H1 (cell line): ENCODE data around the gene ABL1. TPM values are rescaled to one million over a fixed set of nuclear protein-coding genes. Genes with fewer than 3 reads are reported as not detected.
A peak's percentile ranks its signal among the peaks of the same experiment; 100 is the strongest.

Experiments used
- CTCF ChIA-PET: fragments of 300-600 bp; sonication (Branson Sonifier 250); formaldehyde crosslinking; loops from one replicate; lab custom pipeline; 2021; ENCODE audit not compliant: partially characterized antibody; lab: Charles Lee
- POLR2A ChIA-PET: fragments of 300-600 bp; sonication (Branson Sonifier 250); formaldehyde crosslinking; loops from one replicate; lab custom pipeline; 2021; ENCODE audit warnings: inconsistent platforms; ENCODE audit not compliant: partially characterized antibody; lab: Charles Lee
- DNase-seq, 2 experiments: peaks; one replicate each; pipeline versions ENCODE4 v3.0.0 to v3.0.0-alpha.2; 2010 to 2022; ENCODE audit warnings: low spot score in 2 of 2, low read depth in 1 of 2, mixed read lengths in 1 of 2
- FAIRE-seq: peaks from 2 replicates; lab custom pipeline; 2011; peaks lifted over from hg19 to GRCh38; lab: Jason Lieb, UNC
- H2AFZ ChIP-seq: 2 replicates; pipeline ENCODE4 v1.8.1; 2012; ENCODE audit warnings: low read length, inconsistent platforms
- H2AK5ac ChIP-seq: 2 replicates; pipeline ENCODE4 v1.6.1; 2013; ENCODE audit warnings: low read depth, low read length
- H2BK120ac ChIP-seq: replicated peaks from 2 replicates; pipeline ENCODE3; 2013; ENCODE audit warnings: low read depth, low read length, inconsistent platforms
- H2BK12ac ChIP-seq: 2 replicates; pipeline ENCODE4 v1.6.1; 2013; ENCODE audit warnings: low read depth, low read length
- H2BK15ac ChIP-seq: 2 replicates; pipeline ENCODE4 v1.6.1; 2013; ENCODE audit warnings: low read length
- H2BK20ac ChIP-seq: 2 replicates; pipeline ENCODE4 v1.6.1; 2013; ENCODE audit warnings: low read length
- H2BK5ac ChIP-seq: 2 replicates; pipeline ENCODE4 v1.6.1; 2013; ENCODE audit warnings: low read depth, low read length
- H3K14ac ChIP-seq: 2 replicates; pipeline ENCODE4 v1.6.1; 2013; ENCODE audit warnings: inconsistent platforms; ENCODE audit not compliant: insufficient read length
- H3K18ac ChIP-seq: 2 replicates; pipeline ENCODE4 v1.6.1; 2013; ENCODE audit warnings: low read length; ENCODE audit errors: extremely low read depth
- H3K23ac ChIP-seq: 2 replicates; pipeline ENCODE4 v1.6.1; 2013; ENCODE audit warnings: inconsistent platforms; ENCODE audit not compliant: insufficient read length
- H3K23me2 ChIP-seq: 2 replicates; pipeline ENCODE4 v1.6.1; 2013; ENCODE audit warnings: low read depth, low read length
- H3K27ac ChIP-seq: 2 replicates; pipeline ENCODE4 v1.6.1; 2011; ENCODE audit warnings: low read depth, low read length, inconsistent platforms
- H3K27me3 ChIP-seq, 4 experiments: replicated peaks in 1 of 4; 1 replicate in 1 of 4; 2 replicates in 3 of 4; pipeline versions ENCODE4 v1.6.1 to v1.8.1; 2011 to 2013; ENCODE audit warnings: low read length in 3 of 4, mild to moderate bottlenecking in 3 of 4, inconsistent platforms in 2 of 4, mixed read lengths in 2 of 4, moderate library complexity in 1 of 4; ENCODE audit not compliant: control insufficient read depth in 3 of 4, insufficient read depth in 3 of 4; ENCODE audit errors: extremely low read depth in 1 of 4
- H3K36me3 ChIP-seq, 4 experiments: 2 replicates each; pipeline versions ENCODE4 v1.6.1 to v1.8.1; 2011 to 2013; ENCODE audit warnings: mild to moderate bottlenecking in 4 of 4, low read length in 3 of 4, moderate library complexity in 2 of 4, control low read depth in 1 of 4, inconsistent platforms in 1 of 4; ENCODE audit not compliant: insufficient read depth in 4 of 4, control insufficient read depth in 2 of 4
- H3K4ac ChIP-seq: replicated peaks from 2 replicates; pipeline ENCODE3; 2013; ENCODE audit warnings: low read length, low read depth, mixed read lengths, inconsistent platforms; ENCODE audit not compliant: insufficient read length
- H3K4me1 ChIP-seq, 4 experiments: replicated peaks in 1 of 4; 1 replicate in 1 of 4; 2 replicates in 3 of 4; pipeline versions ENCODE4 v1.6.1 to v1.8.1; 2011 to 2013; ENCODE audit warnings: low read length in 3 of 4, inconsistent platforms in 2 of 4, mixed read lengths in 1 of 4; ENCODE audit not compliant: insufficient read depth in 4 of 4, control insufficient read depth in 3 of 4
- H3K4me2 ChIP-seq, 2 experiments: 2 replicates each; pipeline versions ENCODE4 v1.6.1 to v1.8.1; 2011 to 2013; ENCODE audit warnings: low read depth in 2 of 2, low read length in 2 of 2, control low read depth in 1 of 2, inconsistent platforms in 1 of 2, mild to moderate bottlenecking in 1 of 2; ENCODE audit not compliant: insufficient read depth in 1 of 2
- H3K4me3 ChIP-seq, 4 experiments: fragments of 200-600, 300-600 bp in 1 of 4; sonication (generic), shearing (Covaris generic), sonication (Bioruptor Twin) in 1 of 4; 2 replicates each; pipeline versions ENCODE4 v1.5.1 to v1.8.1; 2011 to 2016; ENCODE audit warnings: low read length in 4 of 4, low read depth in 3 of 4, control low read depth in 2 of 4, inconsistent platforms in 2 of 4, mild to moderate bottlenecking in 2 of 4, mixed read lengths in 1 of 4, moderate library complexity in 1 of 4; ENCODE audit not compliant: insufficient read depth in 2 of 4; ENCODE audit errors: extremely low read depth in 1 of 4
- H3K56ac ChIP-seq: replicated peaks from 2 replicates; pipeline ENCODE3; 2013; ENCODE audit warnings: low read depth, mild to moderate bottlenecking, mixed read lengths, low read length, inconsistent platforms; ENCODE audit not compliant: insufficient read length
- H3K79me1 ChIP-seq: 2 replicates; pipeline ENCODE4 v1.6.1; 2013; ENCODE audit warnings: low read depth, low read length, control low read depth
- H3K79me2 ChIP-seq, 2 experiments: 2 replicates each; pipeline versions ENCODE4 v1.6.1 to v1.8.1; 2012 to 2013; ENCODE audit warnings: low read length in 2 of 2, mild to moderate bottlenecking in 2 of 2, inconsistent platforms in 1 of 2; ENCODE audit not compliant: insufficient read depth in 2 of 2, control insufficient read depth in 1 of 2
- H3K9ac ChIP-seq, 4 experiments: replicated peaks in 1 of 4; 1 replicate in 1 of 4; 2 replicates in 3 of 4; pipeline versions ENCODE4 v1.6.1 to v1.8.1; 2011 to 2013; ENCODE audit warnings: low read depth in 3 of 4, low read length in 3 of 4, control low read depth in 2 of 4, mild to moderate bottlenecking in 2 of 4, moderate library complexity in 2 of 4, inconsistent platforms in 1 of 4; ENCODE audit errors: extremely low read depth in 1 of 4
- H3K9me3 ChIP-seq, 2 experiments: 2 replicates each; pipeline versions ENCODE4 v1.6.1 to v1.8.1; 2012 to 2013; ENCODE audit warnings: mild to moderate bottlenecking in 2 of 2, moderate library complexity in 2 of 2, control low read depth in 1 of 2, inconsistent platforms in 1 of 2, low read depth in 1 of 2, low read length in 1 of 2, mixed read lengths in 1 of 2; ENCODE audit not compliant: insufficient read depth in 2 of 2
- H4K20me1 ChIP-seq, 2 experiments: replicated peaks in 1 of 2; 2 replicates each; pipeline versions ENCODE3 to v1.8.1; 2011 to 2013; ENCODE audit warnings: inconsistent platforms in 2 of 2, low read length in 2 of 2, mild to moderate bottlenecking in 1 of 2; ENCODE audit not compliant: insufficient read depth in 2 of 2, control insufficient read depth in 1 of 2
- H4K5ac ChIP-seq: 2 replicates; pipeline ENCODE4 v1.6.1; 2013; ENCODE audit warnings: low read length, low read depth, mixed read lengths, inconsistent platforms; ENCODE audit not compliant: insufficient read length
- H4K8ac ChIP-seq: 2 replicates; pipeline ENCODE4 v1.8.0; 2013; ENCODE audit warnings: mild to moderate bottlenecking, moderate library complexity, low read length, inconsistent platforms; ENCODE audit not compliant: insufficient read depth; ENCODE audit errors: extremely low read depth
- H4K91ac ChIP-seq: replicated peaks from 2 replicates; pipeline ENCODE3; 2013; ENCODE audit warnings: low read length, mixed read lengths, inconsistent platforms; ENCODE audit not compliant: insufficient read length
- CTCF ChIP-seq, 3 experiments: IDR thresholded peaks; 1 replicate in 2 of 3; 2 replicates in 1 of 3; pipeline versions ENCODE4 v1.5.1 to v1.6.1; 2011; ENCODE audit warnings: low read length in 3 of 3, mild to moderate bottlenecking in 3 of 3, inconsistent platforms in 2 of 3, low read depth in 1 of 3, moderate library complexity in 1 of 3; ENCODE audit not compliant: insufficient read depth in 1 of 3; ENCODE audit errors: control extremely low read depth in 1 of 3
- EP300 ChIP-seq, 2 experiments: IDR thresholded peaks; 1 replicate in 1 of 2; 2 replicates in 1 of 2; pipeline ENCODE4 v1.6.1; 2011 to 2012; ENCODE audit warnings: low read depth in 2 of 2, low read length in 2 of 2, mild to moderate bottlenecking in 2 of 2, borderline replicate concordance in 1 of 2, inconsistent platforms in 1 of 2, moderate library complexity in 1 of 2
- GABPA ChIP-seq: IDR thresholded peaks from 2 replicates; pipeline ENCODE4 v1.6.1; 2011; ENCODE audit warnings: mild to moderate bottlenecking, low read length, moderate library complexity, borderline replicate concordance; ENCODE audit not compliant: insufficient read depth
- RAD21 ChIP-seq, 2 experiments: IDR thresholded peaks in 1 of 2; conservative IDR thresholded peaks in 1 of 2; 2 replicates each; pipeline ENCODE4 v1.6.1; 2011; ENCODE audit warnings: low read depth in 2 of 2, low read length in 2 of 2, improper control_type of control experiment in 1 of 2, inconsistent platforms in 1 of 2, mild to moderate bottlenecking in 1 of 2, moderate library complexity in 1 of 2
- SAP30 ChIP-seq: fragments of 300-600 bp; sonication (generic); IDR thresholded peaks from 2 replicates; pipeline ENCODE4 v1.7.1; 2012; ENCODE audit warnings: low read length, moderate library complexity, mild to moderate bottlenecking, inconsistent platforms; ENCODE audit not compliant: insufficient read depth, insufficient replicate concordance
- TAF1 ChIP-seq: IDR thresholded peaks from 2 replicates; pipeline ENCODE4 v1.6.1; 2011; ENCODE audit warnings: mild to moderate bottlenecking, low read depth, low read length
- WGBS, 2 experiments: shearing (Covaris generic) in 1 of 2; methylation state at CpG; one replicate each; pipeline versions ENCODE4 v1.1.6 to v1.1.7; 2013 to 2015; ENCODE audit warnings: low lambda C conversion rate in 2 of 2, mixed read lengths in 2 of 2, inconsistent platforms in 1 of 2, low coverage in 1 of 2, missing lambda C conversion rate in 1 of 2; ENCODE audit not compliant: insufficient replicate concordance in 2 of 2, insufficient coverage in 1 of 2, insufficient read length in 1 of 2; ENCODE audit errors: extremely low coverage in 1 of 2, missing lambda C conversion rate in 1 of 2; 5-methylcytosine and 5-hydroxymethylcytosine counted together
- polyA plus RNA-seq, 7 experiments: library from polyadenylated mRNA; depleted of rRNA in 3 of 7; stranded (reverse) in 5 of 7; unstranded in 2 of 7; fragments of >200 nt in 5 of 7; fragments of 200-250 nt in 2 of 7; gene quantifications; 1 replicate in 5 of 7; 2 replicates in 1 of 7; 4 replicates in 1 of 7; pipeline versions ENCODE4 v1.2.1 to v1.2.3, GENCODE V29; 2011 to 2013; ENCODE audit warnings: missing spikeins in 2 of 7, mixed read lengths in 2 of 7
- total RNA-seq: library from RNA; stranded (reverse); fragmentation: NEBNext Ultra II Directional; extraction: Animal tissue kit (Norgen Biotek cat#: 25700); gene quantifications from 2 replicates; pipeline ENCODE4 v1.2.1, GENCODE V29; 2021

Gene ABL1
- total and polyA plus RNA-seq, 2 of the 8 experiments (the other 6 are each of a cell fraction or from before 2014, with no cell fraction given), result 35.3 to 104 TPM

DNA sequence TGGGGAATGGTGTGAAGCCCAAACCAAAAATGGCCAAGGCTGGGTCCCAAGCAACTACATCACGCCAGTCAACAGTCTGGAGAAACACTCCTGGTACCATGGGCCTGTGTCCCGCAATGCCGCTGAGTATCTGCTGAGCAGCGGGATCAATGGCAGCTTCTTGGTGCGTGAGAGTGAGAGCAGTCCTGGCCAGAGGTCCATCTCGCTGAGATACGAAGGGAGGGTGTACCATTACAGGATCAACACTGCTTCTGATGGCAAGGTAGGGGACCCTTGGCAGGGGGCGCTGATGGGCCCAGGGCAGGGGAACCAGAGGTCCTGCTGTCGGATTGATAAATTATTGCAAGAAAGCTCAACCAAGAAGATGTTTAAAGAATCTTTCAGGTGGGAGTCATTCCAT, 19.8 kb downstream of the ABL1 start:
- FAIRE-seq (no peak), DNase-seq (no peak)
- no peak overlapping the region for H3K23ac ChIP-seq
- CTCF ChIA-PET, result interaction anchor here (0.7 to 3.8 kb wide), 13 partner anchors 9 to 189 kb away, joined by 3 to 19 read pairs (median 5); no protein-coding TSS in a partner anchor
- H4K5ac ChIP-seq, result no peak overlapping the region
- H3K9ac ChIP-seq, result no peak overlapping the region
- no peak overlapping the region for H4K91ac ChIP-seq
- H2BK20ac ChIP-seq, result no peak overlapping the region
- no peak overlapping the region for H3K4ac ChIP-seq
- H3K23me2 ChIP-seq, result no peaks in the 10 kb centered on the region
- H2AFZ ChIP-seq, result no peak overlapping the region
- 0 out of 7 replicates have a peak, but pooled peaks cover 0 to under 1% (median 0%) of the 10 kb centered on the region in 4 experiments for H3K4me1 ChIP-seq
- peaks cover 8% of the 10 kb centered on the region for H3K79me1 ChIP-seq
- no peak overlapping the region for H3K14ac ChIP-seq
- peaks cover 10 to 18% of the 10 kb centered on the region in 2 experiments for H4K20me1 ChIP-seq
- no peak overlapping the region for H2BK15ac ChIP-seq
- H3K4me3 ChIP-seq, result no peak overlapping the region
- no peaks in the 10 kb centered on the region for H3K9me3 ChIP-seq
- H3K79me2 ChIP-seq, result peaks cover 2 to 62% of the 10 kb centered on the region in 2 experiments
- H3K27ac ChIP-seq, result no peak overlapping the region
- peaks cover 17 to 35% (median 25%) of the 10 kb centered on the region in 4 experiments for H3K36me3 ChIP-seq
- no peak overlapping the region for H2AK5ac ChIP-seq
- H3K56ac ChIP-seq, result no peak overlapping the region
- TF ChIP-seq SAP30, result no peak
- TF ChIP-seq GABPA, result no peak
- TF ChIP-seq CTCF (IDR thresholded peaks at IDR 0.05; ENCODE audit: control extremely low read depth in 1 of 3, insufficient read depth in 1 of 3, low read depth in 1 of 3, low read length in 3 of 3), result peak in 2 of 3 experiments; percentile 31 to 32; a peak in 3 of 4 replicates
- no peak for TF ChIP-seq EP300 (IDR thresholded peaks at IDR 0.05; ENCODE audit: borderline replicate concordance in 1 of 2, low read depth in 2 of 2, low read length in 2 of 2)
- TF ChIP-seq RAD21 (IDR thresholded peaks at IDR 0.05 in 1 of 2, conservative IDR thresholded peaks at IDR 0.05 in 1 of 2; ENCODE audit: low read depth in 2 of 2, low read length in 2 of 2), result peak in 1 of 2 experiments; percentile 20; a peak in 1 of 4 replicates
- no peak for TF ChIP-seq TAF1
- TF ChIP-seq, all 59 proteins: peak for 2
- Histone ChIP-seq H4K8ac (no peak overlapping the region), H2BK12ac (no peak overlapping the region), H3K27me3 (no peaks in the 10 kb centered on the region), H3K18ac (no peak overlapping the region), H2BK5ac (no peak overlapping the region), H2BK120ac (no peak overlapping the region), H3K4me2 (no peak overlapping the region)
- 92% methylated on average over 9 of the region's 9 CpGs; no CpG with 5 or more reads in 1 of the 2 experiments for WGBS, 2 experiments
- POLR2A ChIA-PET, result interaction anchor here (1.2 kb wide), 1 partner anchor 14 kb away, joined by 4 read pairs; no protein-coding TSS in a partner anchor
